GM10266 (cell line): ENCODE results near the gene TTF1.
A peak's percentile ranks its signal among the peaks of the same experiment; 100 is the strongest.

Experiments used
- DNase-seq: peaks from one replicate; pipeline ENCODE4 v3.0.0; 2012; ENCODE audit errors: extremely low spot score
- TF ChIP-seq, protein P1 (sequence below): IDR thresholded peaks from 2 replicates; pipeline ENCODE4 v1.5.1; 2012; ENCODE audit warnings: mild to moderate bottlenecking, low read depth; ENCODE audit not compliant: control insufficient read depth, insufficient read depth; ENCODE audit errors: missing control alignments

Gene TTF1

DNA sequence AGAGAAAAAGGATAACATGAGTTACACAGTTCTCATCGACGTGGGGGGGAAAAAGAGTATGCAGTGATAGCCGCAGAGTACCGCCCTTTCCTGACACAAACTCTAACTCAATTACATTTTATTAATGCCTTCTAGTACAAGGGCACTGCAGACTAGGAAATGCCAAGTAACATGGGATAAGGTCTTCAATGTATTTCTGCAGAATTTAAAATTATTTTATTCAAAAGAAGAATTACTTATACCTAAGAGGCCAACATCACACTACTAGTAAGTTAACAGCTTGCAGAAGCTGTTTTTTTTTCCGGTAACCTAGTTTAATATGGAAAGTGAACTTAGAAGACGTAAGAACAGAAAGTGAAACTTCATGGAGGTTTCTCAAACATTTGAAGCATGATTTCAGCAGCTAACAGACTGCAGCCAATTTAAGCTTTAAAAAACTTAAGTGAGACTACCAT lies 55.8 kb downstream of the TTF1 start:
- peak; percentile 70 for DNase-seq

DNA sequence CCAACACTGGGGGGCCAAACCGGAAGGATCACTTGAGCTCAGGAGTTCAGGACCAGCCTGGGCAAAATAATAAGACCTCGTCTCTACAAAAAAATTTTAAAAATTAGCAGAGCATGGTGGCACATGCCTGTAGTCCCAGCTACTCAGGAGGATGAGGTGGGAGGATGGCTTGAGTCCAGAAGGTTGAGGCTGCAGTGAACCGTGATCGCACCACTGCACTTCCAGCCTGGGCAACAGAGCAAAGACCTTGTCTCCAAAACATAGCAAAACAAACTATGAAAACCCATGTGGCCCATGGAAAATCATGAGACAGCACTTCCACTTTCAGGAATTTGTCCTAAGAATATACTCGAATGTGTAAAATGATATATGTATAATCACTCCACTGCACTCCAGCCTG lies 58.0 kb downstream of the TTF1 start:
- TF ChIP-seq, protein P1, sequence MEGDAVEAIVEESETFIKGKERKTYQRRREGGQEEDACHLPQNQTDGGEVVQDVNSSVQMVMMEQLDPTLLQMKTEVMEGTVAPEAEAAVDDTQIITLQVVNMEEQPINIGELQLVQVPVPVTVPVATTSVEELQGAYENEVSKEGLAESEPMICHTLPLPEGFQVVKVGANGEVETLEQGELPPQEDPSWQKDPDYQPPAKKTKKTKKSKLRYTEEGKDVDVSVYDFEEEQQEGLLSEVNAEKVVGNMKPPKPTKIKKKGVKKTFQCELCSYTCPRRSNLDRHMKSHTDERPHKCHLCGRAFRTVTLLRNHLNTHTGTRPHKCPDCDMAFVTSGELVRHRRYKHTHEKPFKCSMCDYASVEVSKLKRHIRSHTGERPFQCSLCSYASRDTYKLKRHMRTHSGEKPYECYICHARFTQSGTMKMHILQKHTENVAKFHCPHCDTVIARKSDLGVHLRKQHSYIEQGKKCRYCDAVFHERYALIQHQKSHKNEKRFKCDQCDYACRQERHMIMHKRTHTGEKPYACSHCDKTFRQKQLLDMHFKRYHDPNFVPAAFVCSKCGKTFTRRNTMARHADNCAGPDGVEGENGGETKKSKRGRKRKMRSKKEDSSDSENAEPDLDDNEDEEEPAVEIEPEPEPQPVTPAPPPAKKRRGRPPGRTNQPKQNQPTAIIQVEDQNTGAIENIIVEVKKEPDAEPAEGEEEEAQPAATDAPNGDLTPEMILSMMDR: no peak

More for the DNA sequence above, 55.8 kb downstream of the TTF1 start:
- TF ChIP-seq, protein P1: no peak

DNA sequence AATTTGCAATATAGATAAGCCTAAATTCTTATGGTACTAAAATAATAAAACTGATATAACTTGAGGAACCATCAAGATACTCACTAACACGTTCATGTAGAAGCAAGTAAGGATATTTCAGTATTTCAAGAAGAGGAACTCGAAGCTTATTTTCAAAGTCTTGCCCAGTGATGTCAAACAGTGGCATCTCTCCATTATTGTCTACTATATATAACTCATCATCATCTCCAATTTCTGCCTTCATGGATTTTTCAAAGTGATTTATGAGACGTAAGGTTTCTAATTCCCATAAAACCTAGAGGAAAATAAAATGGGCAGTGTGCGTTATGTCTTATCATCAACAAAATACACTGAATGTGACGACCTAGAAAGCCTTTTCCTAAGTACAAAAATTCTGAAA lies 60.5 kb downstream of the TTF1 start:
- TF ChIP-seq, protein P1: no peak
- DNase-seq: no peak

More for the DNA sequence above, 58.0 kb downstream of the TTF1 start:
- DNase-seq: no peak

DNA sequence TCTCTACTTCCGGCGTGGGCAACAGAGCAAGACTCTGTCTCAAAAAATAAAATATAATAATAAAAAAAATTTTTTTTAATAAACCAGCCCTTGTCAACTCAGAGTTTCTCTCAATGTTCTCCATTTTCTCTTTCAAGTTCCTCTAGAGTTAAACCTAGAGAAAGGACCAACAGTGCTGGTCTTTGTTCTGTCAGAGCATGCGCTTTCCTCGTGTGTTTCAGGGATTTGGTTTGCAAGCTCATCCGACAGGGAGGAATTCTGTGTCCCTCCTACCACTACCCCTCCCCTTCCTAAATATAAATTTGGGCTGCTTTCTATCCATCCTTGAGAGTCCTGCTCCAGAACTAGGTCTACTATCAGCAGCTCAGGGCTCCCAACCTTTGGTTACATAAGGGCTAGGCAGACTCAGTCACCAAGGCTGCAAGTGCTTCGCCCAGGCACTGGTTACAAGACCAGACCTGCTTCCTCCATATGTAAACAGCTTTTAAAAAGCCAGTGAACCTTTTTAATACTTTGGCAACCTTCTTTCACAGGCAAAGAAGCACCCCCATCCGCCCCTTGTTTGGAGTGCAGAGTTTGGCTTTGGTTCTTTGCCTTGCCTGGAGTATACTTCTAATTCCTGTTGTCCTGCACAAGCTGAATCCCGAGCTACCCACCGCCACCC lies 65.3 kb downstream of the TTF1 start:
- DNase-seq: no peak
- TF ChIP-seq, protein P1: no peak

DNA sequence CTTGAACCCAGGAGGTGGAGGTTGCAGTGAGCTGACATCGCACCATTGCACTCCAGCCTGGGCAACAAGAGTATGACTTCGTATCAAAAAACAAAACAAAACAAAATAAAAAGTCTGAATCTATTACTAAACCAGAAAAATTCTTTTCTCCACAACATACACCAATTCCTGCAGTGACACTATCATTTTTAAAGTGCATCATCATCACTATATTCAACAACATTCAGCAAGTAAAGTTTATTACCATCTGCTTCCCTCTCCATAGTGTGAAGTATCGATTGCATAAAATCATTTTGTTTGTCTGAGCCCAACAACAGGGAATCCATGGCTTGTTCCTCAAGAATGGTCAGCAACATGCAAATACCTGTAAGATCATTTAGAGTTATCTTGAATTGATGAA lies 72.3 kb downstream of the TTF1 start:
- TF ChIP-seq, protein P1: no peak
- DNase-seq: no peak

DNA sequence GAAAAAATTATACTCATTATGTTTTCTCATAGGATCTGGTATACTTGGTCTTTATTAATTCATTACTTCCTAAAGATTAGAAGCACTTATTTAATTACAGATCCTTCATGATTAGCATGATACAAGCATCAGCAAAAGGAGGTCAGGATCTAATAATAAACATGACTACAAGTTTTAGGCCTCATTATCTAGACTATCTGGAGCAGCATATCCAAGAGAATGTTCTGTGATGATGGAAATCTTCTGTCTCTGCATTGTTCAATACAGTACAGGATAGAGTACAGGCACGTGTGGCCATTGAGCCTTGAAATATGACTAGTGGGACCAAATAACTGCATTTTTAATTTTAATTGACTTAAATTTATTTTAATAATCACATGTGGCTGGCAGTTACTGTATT lies 73.1 kb downstream of the TTF1 start:
- no peak for DNase-seq
- TF ChIP-seq, protein P1: no peak

DNA sequence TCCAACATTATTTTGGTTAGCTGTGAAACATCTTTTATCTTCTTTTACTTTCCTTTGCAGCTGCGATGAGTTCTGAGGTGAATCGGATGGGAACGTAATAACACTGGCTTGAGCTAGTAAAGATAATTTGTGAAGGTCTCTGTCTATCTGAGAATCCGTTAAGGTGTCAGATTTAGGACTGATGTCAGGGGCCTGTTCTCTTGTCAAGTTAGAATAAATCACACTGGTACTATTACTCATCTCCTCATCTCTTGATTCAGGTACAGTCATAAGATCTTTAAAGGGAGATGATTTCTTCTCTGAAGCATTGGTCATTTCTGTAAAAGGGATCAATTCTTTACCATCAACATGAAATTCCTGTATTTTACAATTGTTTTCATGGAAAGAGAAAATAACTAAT lies 78.1 kb downstream of the TTF1 start:
- DNase-seq: no peak
- TF ChIP-seq, protein P1: no peak
